ENCODE results near the gene GC. TPM values are rescaled to one million over a fixed set of nuclear protein-coding genes. Genes with fewer than 3 reads are reported as not detected.
"Not testable (repeated sequence)": the region's sequence is repeated elsewhere in the genome, so short reads cannot be mapped to it uniquely, and the experiment has no call there.

The GC gene
- polyA plus RNA-seq, 1 experiment: not detected

DNA sequence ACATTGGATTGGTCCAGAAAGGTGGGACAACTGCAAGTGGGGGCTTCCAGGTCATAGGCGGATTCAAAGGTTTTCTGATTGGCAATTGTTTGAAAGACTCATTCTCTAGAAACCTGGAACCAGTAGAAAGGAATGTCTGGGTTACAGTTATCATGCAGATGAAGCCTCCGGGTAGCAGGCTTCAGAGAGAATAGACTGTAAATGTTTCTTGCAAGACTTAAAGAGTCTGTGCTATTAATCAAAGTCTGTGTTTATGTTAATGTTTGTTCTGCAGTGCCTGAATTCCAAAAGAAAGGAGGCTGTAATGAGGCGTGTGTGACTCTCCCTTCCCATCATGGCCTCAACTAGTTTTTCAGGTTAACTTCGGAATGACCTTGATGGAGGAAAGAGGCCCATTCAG, 43.9 kb upstream of the GC start:
- H3K27me3 ChIP-seq (ENCODE audit: control insufficient read depth, insufficient read depth, low read length): no peaks in the 10 kb centered on the region
- POLR2A ChIA-PET: no interaction called here
- DNase-seq (ENCODE audit: low read depth): no peak
- CTCF ChIA-PET: no interaction called here
- no peak for TF ChIP-seq CTCF (IDR thresholded peaks at IDR 0.05; ENCODE audit: insufficient read depth, low read depth, low read length)
- H3K36me3 ChIP-seq (ENCODE audit: control insufficient read depth, insufficient read depth, low read length): no peaks in the 10 kb centered on the region
- H3K4me3 ChIP-seq (ENCODE audit: low read depth, low read length): no peak overlapping the region

DNA sequence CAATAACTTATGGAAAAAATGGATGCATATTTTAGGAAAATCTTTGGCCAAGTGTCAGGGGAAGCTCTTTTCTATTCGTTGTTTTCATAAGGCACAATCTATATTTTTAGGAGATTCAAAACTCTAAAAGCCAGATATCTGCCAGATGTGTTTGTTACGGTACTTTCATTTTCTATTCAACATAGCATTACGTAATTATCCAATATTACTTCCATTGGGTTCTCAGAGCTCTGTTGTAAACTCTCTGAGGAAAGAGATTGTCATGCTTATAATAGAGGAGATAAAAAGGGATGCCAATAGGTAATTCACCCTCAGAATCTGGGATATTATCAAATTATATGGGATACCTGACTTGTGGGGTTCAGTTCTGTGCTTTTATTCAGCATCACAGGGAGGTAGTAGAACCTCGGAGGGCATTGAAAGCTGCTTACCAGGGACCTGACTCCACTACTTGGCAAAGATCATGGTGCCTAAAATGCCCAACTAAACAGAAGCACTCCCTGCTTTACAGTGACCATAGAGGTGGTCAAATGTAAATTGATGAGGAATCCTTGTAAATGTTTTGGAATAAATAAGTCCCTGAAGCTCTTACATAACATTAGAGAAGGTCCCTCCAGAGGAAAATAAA, 32.9 kb upstream of the GC start:
- POLR2A ChIA-PET: no interaction called here
- Histone ChIP-seq H3K36me3 (ENCODE audit: control insufficient read depth, insufficient read depth, low read length) (no peaks in the 10 kb centered on the region), H3K4me3 (ENCODE audit: low read depth, low read length) (no peak overlapping the region), H3K27me3 (ENCODE audit: control insufficient read depth, insufficient read depth, low read length) (no peaks in the 10 kb centered on the region)
- CTCF ChIA-PET: no interaction called here
- no peak for DNase-seq (ENCODE audit: low read depth)
- no peak for TF ChIP-seq CTCF (IDR thresholded peaks at IDR 0.05; ENCODE audit: insufficient read depth, low read depth, low read length)

DNA sequence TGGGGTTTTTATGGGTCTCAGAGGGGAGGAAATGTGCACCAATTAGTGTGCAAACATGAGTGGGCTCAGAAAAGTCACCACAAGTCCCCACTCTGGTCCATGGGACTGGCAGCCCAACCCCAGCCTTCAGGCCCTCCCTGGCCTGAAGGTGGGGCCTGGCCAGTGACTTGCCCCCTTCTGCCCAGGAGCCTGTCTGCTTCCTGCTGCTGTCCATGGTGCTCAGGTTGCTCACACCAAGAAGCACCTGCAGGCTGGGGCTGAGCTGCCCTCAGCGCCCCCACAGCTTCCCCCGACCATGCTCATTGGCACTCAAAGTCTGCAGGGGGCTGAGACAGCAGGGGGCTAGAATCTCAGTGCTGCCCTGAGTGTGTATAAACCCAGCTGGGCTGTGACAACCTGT, 30.6 kb upstream of the GC start:
- H3K36me3 ChIP-seq (ENCODE audit: control insufficient read depth, insufficient read depth, low read length): no peaks in the 10 kb centered on the region
- ChIA-PET CTCF (no interaction called here), POLR2A (no interaction called here)
- no peak for TF ChIP-seq CTCF (IDR thresholded peaks at IDR 0.05; ENCODE audit: insufficient read depth, low read depth, low read length)
- DNase-seq (ENCODE audit: low read depth): no peak
- H3K4me3 ChIP-seq (ENCODE audit: low read depth, low read length): no peak overlapping the region
- no peaks in the 10 kb centered on the region for H3K27me3 ChIP-seq (ENCODE audit: control insufficient read depth, insufficient read depth, low read length)

DNA sequence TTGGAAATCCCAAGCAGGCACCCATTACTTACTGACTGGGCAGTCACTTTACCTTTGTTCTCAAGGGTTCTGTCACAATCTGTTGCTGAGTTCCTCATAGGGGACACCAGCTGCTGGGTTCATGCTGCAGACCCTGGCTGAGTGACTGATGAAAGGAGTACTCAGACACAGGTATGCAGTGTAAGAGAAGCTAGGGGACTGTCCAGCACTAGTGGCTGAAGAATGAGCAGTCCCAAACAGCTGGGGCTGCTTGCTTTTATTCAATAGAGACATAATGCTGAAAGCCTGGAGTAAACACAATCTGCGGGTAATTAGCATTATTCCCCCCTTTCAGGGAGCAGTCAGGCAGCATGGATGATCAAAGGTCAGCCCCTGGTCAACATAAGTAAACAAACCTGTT, 25.9 kb upstream of the GC start:
- DNase-seq (ENCODE audit: low read depth); POLR2A ChIA-PET; H3K36me3 ChIP-seq (ENCODE audit: control insufficient read depth, insufficient read depth, low read length); H3K4me3 ChIP-seq (ENCODE audit: low read depth, low read length); H3K27me3 ChIP-seq (ENCODE audit: control insufficient read depth, insufficient read depth, low read length): not testable (repeated sequence)
- CTCF ChIA-PET: interaction anchor here (0.9 kb wide), 1 partner anchor 10 kb away, joined by 3 read pairs; no protein-coding TSS in a partner anchor

DNA sequence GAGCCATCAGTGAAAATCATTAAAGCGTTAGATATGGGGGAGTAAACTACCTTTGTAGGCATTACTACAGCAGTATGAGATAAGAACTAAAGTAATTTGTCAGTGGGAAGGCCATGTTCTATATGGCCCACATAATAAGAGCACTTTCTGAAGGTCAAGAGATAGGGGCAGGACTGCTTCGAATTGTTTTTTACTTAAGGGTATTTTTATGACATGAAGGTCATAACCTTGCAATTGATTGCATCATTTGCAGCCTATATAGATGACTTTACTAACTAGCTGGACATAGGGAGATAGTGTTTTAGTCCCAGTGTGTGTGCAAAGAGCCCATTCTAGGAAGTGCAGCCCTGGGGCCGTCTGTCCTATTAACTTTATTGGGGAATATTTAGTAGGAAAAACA, 23.6 kb upstream of the GC start:
- ChIA-PET CTCF (no interaction called here), POLR2A (no interaction called here)
- DNase-seq (ENCODE audit: low read depth): no peak
- H3K4me3 ChIP-seq (ENCODE audit: low read depth, low read length): no peak overlapping the region
- H3K36me3 ChIP-seq (ENCODE audit: control insufficient read depth, insufficient read depth, low read length): no peaks in the 10 kb centered on the region
- TF ChIP-seq CTCF (IDR thresholded peaks at IDR 0.05; ENCODE audit: insufficient read depth, low read depth, low read length): no peak
- H3K27me3 ChIP-seq (ENCODE audit: control insufficient read depth, insufficient read depth, low read length): no peaks in the 10 kb centered on the region

DNA sequence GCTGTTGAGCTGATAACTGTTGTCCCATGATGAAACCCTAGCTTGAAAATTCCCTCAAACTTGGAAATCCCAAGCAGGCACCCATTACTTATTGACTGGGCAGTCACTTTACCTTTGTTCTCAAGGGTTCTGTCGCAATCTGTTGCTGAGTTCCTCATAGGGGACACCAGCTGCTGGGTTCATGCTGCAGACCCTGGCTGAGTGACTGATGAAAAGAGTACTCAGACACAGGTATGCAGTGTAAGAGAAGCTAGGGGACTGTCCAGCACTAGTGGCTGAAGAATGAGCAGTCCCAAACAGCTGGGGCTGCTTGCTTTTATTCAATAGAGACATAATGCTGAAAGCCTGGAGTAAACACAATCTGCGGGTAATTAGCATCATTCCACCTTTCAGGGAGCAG, 21.4 kb upstream of the GC start:
- DNase-seq (ENCODE audit: low read depth); H3K36me3 ChIP-seq (ENCODE audit: control insufficient read depth, insufficient read depth, low read length); CTCF ChIA-PET; H3K4me3 ChIP-seq (ENCODE audit: low read depth, low read length); POLR2A ChIA-PET; H3K27me3 ChIP-seq (ENCODE audit: control insufficient read depth, insufficient read depth, low read length): not testable (repeated sequence)

DNA sequence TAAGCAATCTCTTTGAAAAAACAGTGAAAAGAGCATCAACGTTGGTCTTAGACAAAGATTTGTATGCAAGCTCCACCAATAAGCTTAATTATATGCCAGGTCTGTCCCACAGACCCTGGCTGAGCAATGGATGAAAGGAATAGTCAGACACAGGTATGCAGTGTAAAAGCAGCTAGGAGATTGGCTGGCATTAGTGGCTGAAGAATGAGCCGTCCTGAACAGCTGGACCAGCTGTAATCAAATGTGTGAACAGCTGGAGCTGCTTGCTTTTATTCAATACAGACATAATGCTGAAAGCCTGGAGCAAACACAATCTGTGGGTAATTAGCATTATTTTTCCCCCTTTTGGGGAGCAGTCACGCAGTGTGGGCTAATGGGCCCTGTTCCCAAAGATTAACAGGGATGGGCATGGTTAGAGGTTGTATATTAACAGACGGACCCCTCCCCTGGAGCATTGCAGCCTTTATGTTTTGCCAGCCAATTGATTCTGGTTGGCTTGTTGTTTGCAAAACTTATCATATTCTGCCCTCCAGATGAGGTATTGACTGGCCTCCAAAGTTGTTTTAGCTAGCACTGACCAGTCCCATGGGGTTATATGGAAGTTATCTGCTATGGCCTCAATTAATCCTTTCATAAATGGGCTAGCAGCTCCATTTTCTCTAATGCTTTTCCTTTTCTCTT, 20.3 kb upstream of the GC start:
- CTCF ChIA-PET; H3K36me3 ChIP-seq (ENCODE audit: control insufficient read depth, insufficient read depth, low read length); POLR2A ChIA-PET; DNase-seq (ENCODE audit: low read depth); H3K27me3 ChIP-seq (ENCODE audit: control insufficient read depth, insufficient read depth, low read length); H3K4me3 ChIP-seq (ENCODE audit: low read depth, low read length): not testable (repeated sequence)
